ENCODE measurements around the gene CHN2.

Gene CHN2

GRCh38 chr7:29496355-29497020 is 301.9 kb downstream of the CHN2 start:
- H3K4me2 ChIP-seq: no peak overlapping the region
- no peaks in the 10 kb centered on the region for H4K20me1 ChIP-seq (ENCODE audit: insufficient read depth)
- H2AFZ ChIP-seq (ENCODE audit: low read depth): no peak overlapping the region
- H3K27ac ChIP-seq: no peak overlapping the region
- no peaks in the 10 kb centered on the region for H3K36me3 ChIP-seq (ENCODE audit: insufficient read depth)
- no peak for TF ChIP-seq CTCF (conservative IDR thresholded peaks at IDR 0.05; ENCODE audit: low read depth, low read length)
- H3K79me2 ChIP-seq (ENCODE audit: insufficient read depth, low read depth): no peaks in the 10 kb centered on the region
- H3K4me1 ChIP-seq (ENCODE audit: low read depth, poor library complexity, severe bottlenecking): no peaks in the 10 kb centered on the region
- H3K4me3 ChIP-seq (IDR thresholded peaks at IDR 0.05; ENCODE audit: insufficient read depth, low read depth, low read length): no peak overlapping the region
- no peaks in the 10 kb centered on the region for H3K27me3 ChIP-seq (ENCODE audit: insufficient read depth, low read depth)
- H3K9ac ChIP-seq: no peak overlapping the region

- H4K20me1 ChIP-seq (ENCODE audit: insufficient read depth): no peaks in the 10 kb centered on the region
- TF ChIP-seq CTCF (conservative IDR thresholded peaks at IDR 0.05; ENCODE audit: low read depth, low read length): no peak
- no peaks in the 10 kb centered on the region for H3K27me3 ChIP-seq (ENCODE audit: insufficient read depth, low read depth)
- no peak overlapping the region for H3K4me2 ChIP-seq
- H3K79me2 ChIP-seq (ENCODE audit: insufficient read depth, low read depth): no peaks in the 10 kb centered on the region
- H3K9ac ChIP-seq: no peak overlapping the region
- no peak overlapping the region for H3K27ac ChIP-seq
- H2AFZ ChIP-seq (ENCODE audit: low read depth): no peak overlapping the region
- H3K4me1 ChIP-seq (ENCODE audit: low read depth, poor library complexity, severe bottlenecking): no peaks in the 10 kb centered on the region
- H3K4me3 ChIP-seq (IDR thresholded peaks at IDR 0.05; ENCODE audit: insufficient read depth, low read depth, low read length): no peak overlapping the region
- H3K36me3 ChIP-seq (ENCODE audit: insufficient read depth): no peaks in the 10 kb centered on the region
Observed at GRCh38 chr7:29499932-29500331, 305.4 kb downstream of the CHN2 start.

GRCh38 chr7:29500719-29501118 is 306.1 kb downstream of the CHN2 start:
- no peaks in the 10 kb centered on the region for H4K20me1 ChIP-seq (ENCODE audit: insufficient read depth)
- H3K4me3 ChIP-seq (IDR thresholded peaks at IDR 0.05; ENCODE audit: insufficient read depth, low read depth, low read length): no peak overlapping the region
- no peak overlapping the region for H3K9ac ChIP-seq
- H3K79me2 ChIP-seq (ENCODE audit: insufficient read depth, low read depth): no peaks in the 10 kb centered on the region
- H3K36me3 ChIP-seq (ENCODE audit: insufficient read depth): no peaks in the 10 kb centered on the region
- no peak overlapping the region for H3K27ac ChIP-seq
- H2AFZ ChIP-seq (ENCODE audit: low read depth): no peak overlapping the region
- TF ChIP-seq CTCF (conservative IDR thresholded peaks at IDR 0.05; ENCODE audit: low read depth, low read length): no peak
- H3K27me3 ChIP-seq (ENCODE audit: insufficient read depth, low read depth): no peaks in the 10 kb centered on the region
- no peaks in the 10 kb centered on the region for H3K4me1 ChIP-seq (ENCODE audit: low read depth, poor library complexity, severe bottlenecking)
- H3K4me2 ChIP-seq: no peak overlapping the region

GRCh38 chr7:29502133-29502532 is 307.6 kb downstream of the CHN2 start:
- Histone ChIP-seq H2AFZ (ENCODE audit: low read depth) (no peak overlapping the region), H3K27me3 (ENCODE audit: insufficient read depth, low read depth) (no peaks in the 10 kb centered on the region), H3K9ac (no peak overlapping the region), H4K20me1 (ENCODE audit: insufficient read depth) (no peaks in the 10 kb centered on the region), H3K36me3 (ENCODE audit: insufficient read depth) (no peaks in the 10 kb centered on the region), H3K4me1 (ENCODE audit: low read depth, poor library complexity, severe bottlenecking) (no peaks in the 10 kb centered on the region), H3K27ac (no peak overlapping the region), H3K79me2 (ENCODE audit: insufficient read depth, low read depth) (no peaks in the 10 kb centered on the region), H3K4me3 (IDR thresholded peaks at IDR 0.05; ENCODE audit: insufficient read depth, low read depth, low read length) (no peak overlapping the region), H3K4me2 (no peak overlapping the region)
- no peak for TF ChIP-seq CTCF (conservative IDR thresholded peaks at IDR 0.05; ENCODE audit: low read depth, low read length)

All from KMS-11 (cell line).